IMR-90 (cell line): ENCODE measurements around the gene BDH1.

Experiments used
- CEBPB ChIP-seq: IDR thresholded peaks from 2 replicates; pipeline ENCODE4 v1.6.1; 2012; ENCODE audit warnings: low read depth, low read length, improper control_type of control experiment
- CHD1 ChIP-seq: IDR thresholded peaks from 2 replicates; pipeline ENCODE4 v1.6.1; 2012; ENCODE audit warnings: low read depth, low read length, improper control_type of control experiment
- CTCF ChIP-seq: conservative IDR thresholded peaks from 2 replicates; pipeline ENCODE4 v1.5.1; 2012; ENCODE audit warnings: mild to moderate bottlenecking, low read depth, low read length, improper control_type of control experiment
- MAFK ChIP-seq: IDR thresholded peaks from 2 replicates; pipeline ENCODE4 v1.6.1; 2012; ENCODE audit warnings: low read depth, low read length, improper control_type of control experiment
- MAZ ChIP-seq: IDR thresholded peaks from 2 replicates; pipeline ENCODE4 v1.6.1; 2012; ENCODE audit warnings: low read depth, mild to moderate bottlenecking, low read length, improper control_type of control experiment, moderate library complexity, borderline replicate concordance
- MXI1 ChIP-seq: IDR thresholded peaks from 2 replicates; pipeline ENCODE4 v1.6.1; 2012; ENCODE audit warnings: low read depth, mild to moderate bottlenecking, low read length, moderate library complexity, borderline replicate concordance
- NFE2L2 ChIP-seq: fragments of 150-350 bp; IDR thresholded peaks from 2 replicates; pipeline ENCODE4 v1.6.1; 2016; ENCODE audit warnings: low read depth, mild to moderate bottlenecking, low read length
- POLR2A ChIP-seq: IDR thresholded peaks from 2 replicates; pipeline ENCODE4 v1.6.1; 2012; ENCODE audit warnings: mild to moderate bottlenecking, low read depth, low read length
- RAD21 ChIP-seq: IDR thresholded peaks from 2 replicates; pipeline ENCODE4 v1.6.1; 2012; ENCODE audit warnings: low read length, improper control_type of control experiment
- RFX5 ChIP-seq: IDR thresholded peaks from 2 replicates; pipeline ENCODE4 v1.8.0; 2012; ENCODE audit warnings: low read depth, mild to moderate bottlenecking, low read length, moderate library complexity
- SMC3 ChIP-seq: fragments of 150-350 bp; IDR thresholded peaks from 2 replicates; pipeline ENCODE4 v1.6.1; 2016; ENCODE audit warnings: low read depth, mild to moderate bottlenecking, antibody characterized with exemption, low read length, moderate library complexity
- TF ChIP-seq, protein P1 (sequence below): fragments of 150-350 bp; IDR thresholded peaks from 2 replicates; pipeline ENCODE4 v1.6.1; 2017; ENCODE audit warnings: mild to moderate bottlenecking, antibody characterized with exemption, low read length, low read depth
- TF ChIP-seq, protein P2 (sequence below): fragments of 150-350 bp; IDR thresholded peaks from 2 replicates; pipeline ENCODE4 v1.6.1; 2016; ENCODE audit warnings: low read depth, mild to moderate bottlenecking, low read length, moderate library complexity, borderline replicate concordance

- TF ChIP-seq CTCF (no peak), NFE2L2 (no peak), RAD21 (no peak), POLR2A (no peak), RFX5 (no peak), MAFK (no peak), CHD1 (no peak), MAZ (no peak), SMC3 (no peak), MXI1 (no peak), CEBPB (no peak)
- TF ChIP-seq, protein P1, sequence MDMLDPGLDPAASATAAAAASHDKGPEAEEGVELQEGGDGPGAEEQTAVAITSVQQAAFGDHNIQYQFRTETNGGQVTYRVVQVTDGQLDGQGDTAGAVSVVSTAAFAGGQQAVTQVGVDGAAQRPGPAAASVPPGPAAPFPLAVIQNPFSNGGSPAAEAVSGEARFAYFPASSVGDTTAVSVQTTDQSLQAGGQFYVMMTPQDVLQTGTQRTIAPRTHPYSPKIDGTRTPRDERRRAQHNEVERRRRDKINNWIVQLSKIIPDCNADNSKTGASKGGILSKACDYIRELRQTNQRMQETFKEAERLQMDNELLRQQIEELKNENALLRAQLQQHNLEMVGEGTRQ = no peak
- TF ChIP-seq, protein P2, sequence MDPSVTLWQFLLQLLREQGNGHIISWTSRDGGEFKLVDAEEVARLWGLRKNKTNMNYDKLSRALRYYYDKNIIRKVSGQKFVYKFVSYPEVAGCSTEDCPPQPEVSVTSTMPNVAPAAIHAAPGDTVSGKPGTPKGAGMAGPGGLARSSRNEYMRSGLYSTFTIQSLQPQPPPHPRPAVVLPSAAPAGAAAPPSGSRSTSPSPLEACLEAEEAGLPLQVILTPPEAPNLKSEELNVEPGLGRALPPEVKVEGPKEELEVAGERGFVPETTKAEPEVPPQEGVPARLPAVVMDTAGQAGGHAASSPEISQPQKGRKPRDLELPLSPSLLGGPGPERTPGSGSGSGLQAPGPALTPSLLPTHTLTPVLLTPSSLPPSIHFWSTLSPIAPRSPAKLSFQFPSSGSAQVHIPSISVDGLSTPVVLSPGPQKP = no peak
Measured at GRCh38 chr3:197513953-197514785, 41.6 kb downstream of the BDH1 start.
